Brain pericyte (primary cell): ENCODE measurements around the gene PLEKHM3.
"Not testable (repeated sequence)": the region's sequence is repeated elsewhere in the genome, so short reads cannot be mapped to it uniquely, and the experiment has no call there.

Source experiments
- DNase-seq: peaks from one replicate; pipeline ENCODE4 v3.0.0-alpha.2; 2012; ENCODE audit warnings: low read depth, low spot score

Gene PLEKHM3

GRCh38 chr2:208036357-208036756, 11.0 kb upstream of the PLEKHM3 start:
- no peak for DNase-seq

- DNase-seq: no peak
These were observed 9.3 kb upstream of the PLEKHM3 start for GRCh38 chr2:208034503-208035140.

- no peak for DNase-seq
These were observed 8.6 kb upstream of the PLEKHM3 start for GRCh38 chr2:208033701-208034502.

- no peak for DNase-seq
These were observed 6.3 kb upstream of the PLEKHM3 start for GRCh38 chr2:208031608-208032019.

- no peak for DNase-seq
These were observed 472 bp upstream of the PLEKHM3 start for GRCh38 chr2:208025814-208026184.

GRCh38 chr2:208024091-208024490, 1.2 kb downstream of the PLEKHM3 start:
- DNase-seq: no peak

GRCh38 chr2:208020253-208020652, 5.1 kb downstream of the PLEKHM3 start:
- no peak for DNase-seq

- not testable (repeated sequence) for DNase-seq
These were observed 7.1 kb downstream of the PLEKHM3 start for GRCh38 chr2:208018124-208018712.

- DNase-seq: no peak
These were observed 7.6 kb downstream of the PLEKHM3 start for GRCh38 chr2:208017721-208018120.

GRCh38 chr2:208015475-208015874, 9.9 kb downstream of the PLEKHM3 start:
- no peak for DNase-seq

GRCh38 chr2:208013285-208014178, 11.8 kb downstream of the PLEKHM3 start:
- DNase-seq: no peak

- no peak for DNase-seq
These were observed 12.9 kb downstream of the PLEKHM3 start for GRCh38 chr2:208012449-208012848.

- no peak for DNase-seq
These were observed 14.8 kb downstream of the PLEKHM3 start for GRCh38 chr2:208010506-208010905.

- DNase-seq: no peak
These were observed 18.5 kb downstream of the PLEKHM3 start for GRCh38 chr2:208006833-208007232.

GRCh38 chr2:208006337-208006736, 19.0 kb downstream of the PLEKHM3 start:
- no peak for DNase-seq

GRCh38 chr2:208001924-208002323, 23.4 kb downstream of the PLEKHM3 start:
- DNase-seq: no peak

- no peak for DNase-seq
These were observed 24.5 kb downstream of the PLEKHM3 start for GRCh38 chr2:208000701-208001395.

- no peak for DNase-seq
These were observed 28.5 kb downstream of the PLEKHM3 start for GRCh38 chr2:207996848-207997247.

- DNase-seq: no peak
These were observed 29.4 kb downstream of the PLEKHM3 start for GRCh38 chr2:207995887-207996286.

- no peak for DNase-seq
These were observed 32.1 kb downstream of the PLEKHM3 start for GRCh38 chr2:207993151-207993763.

- no peak for DNase-seq
These were observed 33.4 kb downstream of the PLEKHM3 start for GRCh38 chr2:207991944-207992343.
